ENCODE measurements around the gene MSH5. TPM values are rescaled to one million over a fixed set of nuclear protein-coding genes. Genes with fewer than 3 reads are reported as not detected.

MSH5 gene
- total and polyA plus RNA-seq, 9 donors: 5.3 to 20.8 (median 11.2) TPM

- Histone ChIP-seq H3K9me3 (replicated peaks; ENCODE audit: control insufficient read depth, low read depth, low read length) (no peaks in the 10 kb centered on the region), H3K27me3 (ENCODE audit: control insufficient read depth, insufficient read depth, low read length) (no peaks in the 10 kb centered on the region), H3K27ac (ENCODE audit: low read length) (no peak overlapping the region), H3K4me3 (ENCODE audit: low read length) (no peak overlapping the region), H3K36me3 (ENCODE audit: control insufficient read depth, insufficient read depth, low read length) (peaks cover 40% of the 10 kb centered on the region), H3K4me1 (ENCODE audit: control insufficient read depth, insufficient read depth, low read length) (peaks cover 9% of the 10 kb centered on the region)
- no CpG with 5 or more reads among the region's 5 CpGs for WGBS (ENCODE audit: insufficient coverage)
- no peak for DNase-seq
These were observed 21.0 kb downstream of the MSH5 start for GRCh38 chr6:31760790-31761189.

- no peak overlapping the region for H3K27ac ChIP-seq (ENCODE audit: low read length)
- peaks cover 40% of the 10 kb centered on the region for H3K36me3 ChIP-seq (ENCODE audit: control insufficient read depth, insufficient read depth, low read length)
- H3K4me1 ChIP-seq (ENCODE audit: control insufficient read depth, insufficient read depth, low read length): peaks cover 13% of the 10 kb centered on the region
- no peak for DNase-seq
- H3K9me3 ChIP-seq (replicated peaks; ENCODE audit: control insufficient read depth, low read depth, low read length): no peaks in the 10 kb centered on the region
- WGBS (ENCODE audit: insufficient coverage): 92% methylated on average over 4 of the region's 8 CpGs
- H3K4me3 ChIP-seq (ENCODE audit: low read length): no peak overlapping the region
- H3K27me3 ChIP-seq (ENCODE audit: control insufficient read depth, insufficient read depth, low read length): peaks cover 1% of the 10 kb centered on the region
These were observed 21.5 kb downstream of the MSH5 start for GRCh38 chr6:31761343-31761742.

GRCh38 chr6:31762356-31762755 lies 22.6 kb downstream of the MSH5 start, which contains the start of gene SAPCD1:
Gene SAPCD1, plus strand, starts transcription at chr6:31762656. Its CDS starts 399 bp downstream, at chr6:31763055.
- H3K4me1 ChIP-seq (ENCODE audit: control insufficient read depth, insufficient read depth, low read length): peaks cover 16% of the 10 kb centered on the region
- peaks cover 40% of the 10 kb centered on the region for H3K36me3 ChIP-seq (ENCODE audit: control insufficient read depth, insufficient read depth, low read length)
- H3K27me3 ChIP-seq (ENCODE audit: control insufficient read depth, insufficient read depth, low read length): peaks cover 4% of the 10 kb centered on the region
- no peak for DNase-seq
- no CpG with 5 or more reads among the region's 4 CpGs for WGBS (ENCODE audit: insufficient coverage)
- peak within 1 kb of the TSS; percentile 59 for H3K27ac ChIP-seq (ENCODE audit: low read length)
- no peak within 1 kb of the TSS for H3K4me3 ChIP-seq (ENCODE audit: low read length)
- H3K9me3 ChIP-seq (replicated peaks; ENCODE audit: control insufficient read depth, low read depth, low read length): no peaks in the 10 kb centered on the region

- peaks cover 16% of the 10 kb centered on the region for H3K4me1 ChIP-seq (ENCODE audit: control insufficient read depth, insufficient read depth, low read length)
These were observed 23.2 kb downstream of the MSH5 start for GRCh38 chr6:31762878-31763618.

GRCh38 chr6:31763619-31763940 lies 23.8 kb downstream of the MSH5 start:
- Histone ChIP-seq H3K4me3 (ENCODE audit: low read length) (no peak overlapping the region), H3K27ac (ENCODE audit: low read length) (peak overlapping the region; percentile 59), H3K4me1 (ENCODE audit: control insufficient read depth, insufficient read depth, low read length) (peaks cover 16% of the 10 kb centered on the region), H3K36me3 (ENCODE audit: control insufficient read depth, insufficient read depth, low read length) (peaks cover 40% of the 10 kb centered on the region), H3K27me3 (ENCODE audit: control insufficient read depth, insufficient read depth, low read length) (peaks cover 4% of the 10 kb centered on the region), H3K9me3 (replicated peaks; ENCODE audit: control insufficient read depth, low read depth, low read length) (no peaks in the 10 kb centered on the region)
- DNase-seq: peak; percentile 58
- 0% methylated on average over 1 of the region's 1 CpG for WGBS (ENCODE audit: insufficient coverage)

More at GRCh38 chr6:31762878-31763618, 23.2 kb downstream of the MSH5 start:
- peaks cover 4% of the 10 kb centered on the region for H3K27me3 ChIP-seq (ENCODE audit: control insufficient read depth, insufficient read depth, low read length)
- H3K4me3 ChIP-seq (ENCODE audit: low read length): no peak overlapping the region
- H3K36me3 ChIP-seq (ENCODE audit: control insufficient read depth, insufficient read depth, low read length): peaks cover 40% of the 10 kb centered on the region
- no peaks in the 10 kb centered on the region for H3K9me3 ChIP-seq (replicated peaks; ENCODE audit: control insufficient read depth, low read depth, low read length)
- no peak for DNase-seq
- WGBS (ENCODE audit: insufficient coverage): 67% methylated on average over 7 of the region's 8 CpGs
- H3K27ac ChIP-seq (ENCODE audit: low read length): peak overlapping the region; percentile 59

GRCh38 chr6:31764198-31764597 lies 24.4 kb downstream of the MSH5 start:
- H3K27ac ChIP-seq (ENCODE audit: low read length): no peak overlapping the region
- no peaks in the 10 kb centered on the region for H3K9me3 ChIP-seq (replicated peaks; ENCODE audit: control insufficient read depth, low read depth, low read length)
- peaks cover 4% of the 10 kb centered on the region for H3K27me3 ChIP-seq (ENCODE audit: control insufficient read depth, insufficient read depth, low read length)
- peaks cover 34% of the 10 kb centered on the region for H3K36me3 ChIP-seq (ENCODE audit: control insufficient read depth, insufficient read depth, low read length)
- H3K4me3 ChIP-seq (ENCODE audit: low read length): no peak overlapping the region
- 67% methylated on average over 1 of the region's 4 CpGs for WGBS (ENCODE audit: insufficient coverage)
- no peak for DNase-seq
- peaks cover 16% of the 10 kb centered on the region for H3K4me1 ChIP-seq (ENCODE audit: control insufficient read depth, insufficient read depth, low read length)

- no CpG with 5 or more reads among the region's 9 CpGs for WGBS (ENCODE audit: insufficient coverage)
- DNase-seq: no peak
These were observed 25.7 kb downstream of the MSH5 start for GRCh38 chr6:31765559-31765909.

GRCh38 chr6:31765910-31766794 lies 26.3 kb downstream of the MSH5 start:
- Histone ChIP-seq H3K9me3 (replicated peaks; ENCODE audit: control insufficient read depth, low read depth, low read length) (no peaks in the 10 kb centered on the region), H3K4me3 (ENCODE audit: low read length) (peak overlapping the region; percentile 11), H3K4me1 (ENCODE audit: control insufficient read depth, insufficient read depth, low read length) (peaks cover 16% of the 10 kb centered on the region), H3K27me3 (ENCODE audit: control insufficient read depth, insufficient read depth, low read length) (peaks cover 4% of the 10 kb centered on the region), H3K36me3 (ENCODE audit: control insufficient read depth, insufficient read depth, low read length) (peaks cover 14% of the 10 kb centered on the region), H3K27ac (ENCODE audit: low read length) (no peak overlapping the region)
- peak; percentile 37 for DNase-seq
- WGBS (ENCODE audit: insufficient coverage): 27% methylated on average over 30 of the region's 42 CpGs

More at GRCh38 chr6:31765559-31765909, 25.7 kb downstream of the MSH5 start:
- H3K27ac ChIP-seq (ENCODE audit: low read length): no peak overlapping the region
- H3K4me3 ChIP-seq (ENCODE audit: low read length): no peak overlapping the region
- peaks cover 20% of the 10 kb centered on the region for H3K36me3 ChIP-seq (ENCODE audit: control insufficient read depth, insufficient read depth, low read length)
- no peaks in the 10 kb centered on the region for H3K9me3 ChIP-seq (replicated peaks; ENCODE audit: control insufficient read depth, low read depth, low read length)
- peaks cover 16% of the 10 kb centered on the region for H3K4me1 ChIP-seq (ENCODE audit: control insufficient read depth, insufficient read depth, low read length)
- peaks cover 4% of the 10 kb centered on the region for H3K27me3 ChIP-seq (ENCODE audit: control insufficient read depth, insufficient read depth, low read length)

- H3K27me3 ChIP-seq (ENCODE audit: control insufficient read depth, insufficient read depth, low read length): peaks cover 4% of the 10 kb centered on the region
- peaks cover 8% of the 10 kb centered on the region for H3K36me3 ChIP-seq (ENCODE audit: control insufficient read depth, insufficient read depth, low read length)
- H3K27ac ChIP-seq (ENCODE audit: low read length): no peak overlapping the region
- no CpG with 5 or more reads among the region's 6 CpGs for WGBS (ENCODE audit: insufficient coverage)
- peaks cover 16% of the 10 kb centered on the region for H3K4me1 ChIP-seq (ENCODE audit: control insufficient read depth, insufficient read depth, low read length)
- no peak for DNase-seq
- H3K9me3 ChIP-seq (replicated peaks; ENCODE audit: control insufficient read depth, low read depth, low read length): no peaks in the 10 kb centered on the region
- H3K4me3 ChIP-seq (ENCODE audit: low read length): no peak overlapping the region
These were observed 27.4 kb downstream of the MSH5 start for GRCh38 chr6:31767096-31767645.

All from muscle of leg (tissue), 11 donors.